Stimulated activated CD4-positive, alpha-beta T cell treated with anti-CD3 and anti-CD28 coated beads, TNF-alpha, amount 100 ng/mL, for 4 hours (primary cell): Measurements from ENCODE around the gene MEF2D.

ENCODE experiments used
- DNase-seq, 3 experiments: peaks; one replicate each; pipeline ENCODE4 v3.0.0-alpha.2; 2020; ENCODE audit warnings: low read depth in 3 of 3

Gene MEF2D

DNA sequence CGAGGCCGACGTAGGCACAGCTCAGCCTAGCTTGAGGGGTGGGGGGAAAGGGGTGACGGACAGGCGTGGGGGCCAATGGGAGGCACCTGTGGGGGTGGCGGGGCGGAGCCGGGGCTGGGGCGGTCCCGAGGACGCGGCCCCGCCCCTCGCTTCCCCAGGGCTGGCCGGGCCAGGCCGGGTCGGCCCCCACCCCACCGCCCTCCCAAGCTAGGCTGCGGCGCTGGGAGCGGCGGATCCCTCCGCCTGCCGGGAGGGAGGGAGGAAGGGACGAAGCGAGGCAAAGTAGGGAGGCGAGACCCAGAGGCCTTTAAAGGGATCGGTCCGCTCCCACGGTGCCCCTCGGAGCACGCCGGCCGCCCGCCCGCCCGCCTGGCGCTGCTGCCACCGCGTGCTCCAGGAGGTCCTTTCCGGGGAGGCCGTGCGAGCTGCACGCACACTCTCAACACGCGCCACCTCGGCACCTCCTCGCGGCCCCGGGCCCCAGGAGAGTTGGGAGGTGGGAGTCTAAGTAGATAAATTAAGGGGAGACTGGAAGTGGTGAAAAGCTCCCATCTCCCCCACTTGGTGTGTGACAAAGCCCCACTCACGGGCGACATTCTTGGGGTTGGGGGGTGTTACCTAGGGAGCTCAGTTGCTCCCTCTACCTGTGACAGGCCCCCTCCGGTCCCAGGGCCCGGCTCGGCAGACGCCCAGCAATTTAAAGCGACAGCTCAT, 375 bp upstream of the MEF2D start:
- peak; percentile 89 to 93 (median 91) for DNase-seq

DNA sequence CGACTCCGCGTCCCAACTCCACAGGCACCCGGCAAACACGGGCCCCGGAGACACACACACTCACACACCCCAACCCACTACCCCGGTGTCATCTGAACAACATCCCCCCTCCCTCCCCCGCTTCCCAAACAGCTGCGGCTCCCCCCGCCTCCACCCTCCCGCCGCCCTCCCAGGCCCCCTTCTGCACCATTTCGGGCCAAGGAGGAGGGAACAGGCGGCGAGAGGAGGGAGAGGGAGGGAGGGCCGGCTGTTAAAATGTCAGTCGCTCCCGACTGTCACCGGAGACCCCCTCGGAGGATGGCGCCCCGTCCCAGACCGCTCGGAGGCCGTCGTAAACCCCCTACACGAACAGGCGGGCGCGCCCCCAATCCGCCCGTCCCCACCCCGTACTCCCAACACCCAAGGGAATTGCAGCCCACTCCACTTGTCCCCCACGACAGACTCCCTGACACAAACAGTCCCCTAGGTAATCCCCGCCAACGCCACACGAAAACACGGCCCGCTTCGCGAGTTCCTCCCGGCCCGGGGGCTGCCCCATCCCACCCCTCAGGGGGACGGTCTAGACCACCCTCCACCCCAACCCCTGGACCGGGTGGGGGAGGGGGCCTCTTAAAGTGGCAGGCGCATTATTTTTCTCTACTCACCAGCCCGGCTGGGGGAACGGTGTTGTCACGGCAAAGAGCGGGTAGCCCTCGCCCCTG, 583 bp downstream of the MEF2D start:
- DNase-seq: peak in 1 of 3 experiments; percentile 22

DNA sequence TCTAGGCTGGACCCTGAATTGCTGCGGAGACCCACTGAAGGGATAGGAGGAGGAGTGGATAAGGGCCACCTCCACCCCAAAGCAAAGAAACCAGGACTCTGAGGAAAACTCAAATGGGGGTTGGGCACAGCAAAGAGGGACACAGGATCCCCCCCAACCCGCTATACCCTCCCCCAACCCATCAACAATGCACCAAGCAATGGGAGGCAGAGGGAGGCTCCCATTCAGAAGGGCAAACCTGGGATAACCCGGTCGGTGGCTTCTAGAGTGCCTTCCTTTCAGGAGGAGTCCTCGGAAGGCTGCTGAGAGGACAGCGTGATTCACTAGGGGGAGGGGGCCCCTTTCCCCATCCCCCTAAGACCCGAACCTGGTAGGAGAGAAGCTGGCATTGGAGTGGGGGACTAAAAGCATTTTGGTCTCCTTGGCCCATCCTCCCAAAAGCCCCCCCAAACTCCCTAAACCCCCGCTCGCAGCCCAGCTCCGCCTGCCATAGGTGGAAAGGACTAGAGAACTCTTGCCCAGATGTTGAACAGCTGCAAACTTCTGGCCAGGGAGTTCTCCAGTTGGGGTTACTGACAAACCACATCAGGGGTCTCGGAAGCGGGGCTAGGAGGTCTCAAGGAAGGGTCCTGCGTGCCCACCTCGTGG, 1.3 kb downstream of the MEF2D start:
- DNase-seq: no peak

DNA sequence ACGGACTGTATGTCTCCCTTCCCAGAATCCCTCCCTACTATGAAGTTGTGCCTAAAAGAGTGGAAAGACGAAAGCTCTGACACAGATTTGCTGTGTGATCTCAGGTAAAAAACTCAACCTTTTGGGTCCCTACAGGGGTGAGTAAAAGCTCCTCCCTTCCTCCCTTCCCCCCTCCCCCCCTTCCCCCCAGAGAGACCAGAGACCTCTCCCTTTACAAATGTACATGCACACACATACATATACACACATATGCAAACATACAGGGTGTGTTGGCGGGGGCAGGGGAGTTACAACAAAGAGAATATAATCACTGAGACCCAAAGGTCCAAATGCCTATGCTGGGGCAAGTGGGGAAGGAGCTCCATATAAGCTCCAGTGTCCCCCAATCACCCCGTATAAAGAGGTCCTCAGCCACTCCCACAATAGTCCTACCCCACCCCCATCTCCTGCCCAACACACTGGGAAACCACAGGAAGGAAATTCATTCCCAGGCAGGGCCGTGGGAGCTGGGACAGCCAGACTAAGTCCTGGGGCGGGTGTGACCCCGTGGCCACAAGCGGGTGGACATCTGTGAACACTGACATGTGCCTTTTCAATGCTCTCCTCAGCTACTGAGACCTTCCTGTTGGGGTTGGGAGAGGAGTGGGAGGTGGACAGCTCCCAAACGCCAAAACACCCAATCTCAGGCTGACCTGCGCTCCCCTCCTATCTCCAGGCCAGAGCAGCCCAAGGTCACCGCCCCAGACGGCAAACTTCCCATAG, 2.0 kb downstream of the MEF2D start:
- DNase-seq: no peak

DNA sequence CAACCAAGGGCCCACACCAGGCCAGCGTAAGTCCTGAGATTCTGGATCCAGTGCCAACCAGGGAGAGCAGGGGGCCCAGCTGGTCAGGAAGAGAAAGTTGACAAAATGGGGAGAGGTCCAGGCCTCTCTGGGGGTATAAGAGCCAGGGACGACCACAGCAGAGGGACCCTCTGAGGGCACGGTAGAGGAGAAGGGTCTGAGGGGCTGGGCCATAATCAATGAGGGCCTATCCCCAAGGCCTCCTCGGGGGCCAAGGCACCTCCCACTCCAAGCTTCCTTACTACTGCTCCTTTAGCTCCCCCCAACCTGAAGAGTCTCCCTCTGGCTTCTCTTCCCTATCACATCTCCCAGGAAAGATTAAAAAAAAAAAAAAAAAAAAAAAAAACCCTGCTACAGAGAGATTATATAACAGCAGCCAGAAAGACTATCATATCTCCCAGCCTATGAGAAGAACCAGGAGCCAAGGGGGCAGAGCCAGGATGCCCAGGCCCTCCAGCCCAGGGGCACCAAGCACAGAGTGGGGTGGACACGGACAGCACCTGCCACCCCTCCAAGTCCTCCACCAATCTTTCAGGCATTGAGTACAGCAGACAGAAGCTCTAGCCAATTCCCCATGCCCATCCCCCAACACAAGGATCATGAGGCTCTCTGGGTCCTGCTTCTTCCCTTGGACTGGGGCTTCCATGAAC, 2.7 kb downstream of the MEF2D start:
- no peak for DNase-seq

DNA sequence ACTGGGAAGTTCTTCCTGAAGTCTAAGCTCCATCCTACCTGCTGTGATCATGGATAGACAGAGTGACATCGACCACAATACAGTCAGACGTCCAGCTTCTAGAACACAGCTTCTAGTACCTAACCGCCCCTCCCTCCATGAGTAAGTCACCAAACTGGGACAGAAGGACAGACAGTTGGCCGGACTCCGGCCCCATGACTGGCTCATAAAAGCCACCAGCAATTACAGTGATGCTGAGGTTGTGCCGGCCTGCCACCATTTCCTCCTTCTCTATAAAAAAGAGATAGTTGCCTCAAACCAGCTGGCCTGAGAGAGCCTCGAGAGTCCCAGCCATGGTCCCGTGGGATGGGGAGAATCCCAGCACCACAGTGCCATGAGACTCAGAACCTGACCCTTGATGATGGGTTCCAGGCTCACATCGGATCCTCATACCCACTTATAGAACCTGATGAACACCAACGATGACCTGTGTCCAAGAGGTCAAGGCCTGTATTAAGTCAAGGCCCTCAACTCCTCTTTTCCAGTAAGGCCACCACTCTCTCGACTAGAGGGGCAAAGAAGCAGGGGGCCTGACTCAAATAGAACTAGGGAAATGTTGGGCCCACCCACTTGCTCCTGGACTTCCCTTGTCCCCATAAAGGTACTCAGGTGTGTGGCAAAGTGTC, 3.4 kb downstream of the MEF2D start:
- DNase-seq: no peak

DNA sequence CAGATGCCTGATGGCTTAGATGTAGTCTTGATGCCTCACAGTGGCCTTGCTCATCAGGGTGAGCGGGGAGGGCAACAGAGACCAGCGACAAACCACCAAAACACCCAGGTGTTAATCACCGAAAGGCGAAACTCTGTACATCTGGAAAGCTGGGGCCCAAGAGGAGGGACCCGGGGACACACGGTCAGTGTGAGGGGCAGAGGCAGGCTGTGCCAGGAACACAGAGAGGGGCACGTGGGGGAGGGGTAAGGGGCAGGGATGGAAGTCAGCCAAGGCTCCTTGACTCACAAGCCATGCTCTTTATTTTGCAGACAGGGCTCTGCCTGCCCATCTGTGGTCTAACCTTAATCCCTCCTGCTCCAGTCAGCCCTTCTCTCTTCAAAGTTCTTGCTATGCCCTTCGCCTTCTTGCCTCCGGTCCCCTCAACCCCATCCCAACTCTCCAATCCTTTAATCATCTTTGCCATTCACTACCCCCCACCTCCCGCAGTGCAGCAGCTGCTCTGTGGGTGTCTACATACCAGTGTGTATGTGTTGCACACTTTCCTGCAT, 4.3 kb downstream of the MEF2D start:
- no peak for DNase-seq

DNA sequence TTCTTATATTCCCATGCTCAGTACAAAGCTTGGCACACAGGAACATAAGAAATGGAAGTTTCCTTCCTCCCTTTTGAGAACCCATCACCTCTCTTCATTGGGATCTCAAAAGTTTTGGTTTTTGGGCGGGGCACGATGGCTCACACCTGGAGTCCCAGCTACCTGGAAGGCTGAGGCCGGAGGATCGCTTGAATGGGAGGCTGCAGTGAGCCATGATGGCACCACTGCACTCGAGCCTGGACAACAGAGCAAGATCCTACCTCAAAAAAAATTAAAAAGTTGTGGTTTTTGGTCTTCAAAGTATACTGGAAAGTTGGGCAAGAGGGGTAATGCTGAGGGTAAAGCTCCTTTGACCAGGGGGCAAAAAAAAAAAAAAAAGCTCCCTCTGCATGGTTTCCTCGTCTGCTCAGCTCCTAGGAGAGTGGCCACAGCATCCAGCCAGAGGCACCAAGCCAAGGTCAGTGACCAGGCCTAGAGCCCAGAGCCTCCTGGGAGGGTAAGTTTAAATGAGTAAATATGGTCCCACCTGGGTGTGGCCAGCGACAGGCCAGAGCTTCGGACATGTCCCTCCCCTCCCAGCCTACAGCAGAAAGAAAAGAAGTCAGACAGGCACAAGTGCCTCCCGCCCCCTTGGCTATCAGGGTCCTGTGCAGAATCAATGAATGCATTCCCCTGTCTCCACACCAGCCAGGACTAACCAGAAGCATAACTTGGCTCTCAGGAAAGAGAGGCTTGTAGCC, 5.0 kb downstream of the MEF2D start:
- no peak for DNase-seq

DNA sequence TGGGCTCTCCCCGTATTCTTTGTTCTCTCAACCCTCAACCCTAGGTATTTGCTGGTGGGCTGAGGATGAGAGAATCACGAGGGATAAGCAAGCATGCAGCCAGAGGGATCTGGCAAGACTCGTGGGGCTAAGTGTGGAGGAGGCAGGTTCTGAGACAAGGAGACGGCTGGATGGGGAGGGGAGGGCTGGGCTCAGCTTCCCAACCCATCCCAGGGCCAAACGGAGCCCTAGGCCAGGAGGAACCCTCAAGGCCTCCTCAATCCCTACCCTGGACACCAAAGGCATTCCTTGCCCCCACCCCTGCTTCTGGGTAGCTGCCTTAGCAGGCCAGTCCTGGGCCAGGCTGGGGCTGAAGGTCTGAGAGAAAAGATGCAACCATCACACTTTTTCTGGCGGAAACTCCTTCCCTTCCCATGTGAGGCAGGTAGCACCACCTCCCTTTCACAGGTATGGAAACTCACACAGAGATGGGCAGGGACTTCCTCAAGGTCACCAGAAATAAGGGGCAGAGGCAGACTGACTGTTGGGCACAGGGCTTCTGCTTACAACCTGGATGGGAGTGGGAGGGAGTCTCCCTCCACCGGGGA, 6.2 kb downstream of the MEF2D start:
- DNase-seq: no peak

DNA sequence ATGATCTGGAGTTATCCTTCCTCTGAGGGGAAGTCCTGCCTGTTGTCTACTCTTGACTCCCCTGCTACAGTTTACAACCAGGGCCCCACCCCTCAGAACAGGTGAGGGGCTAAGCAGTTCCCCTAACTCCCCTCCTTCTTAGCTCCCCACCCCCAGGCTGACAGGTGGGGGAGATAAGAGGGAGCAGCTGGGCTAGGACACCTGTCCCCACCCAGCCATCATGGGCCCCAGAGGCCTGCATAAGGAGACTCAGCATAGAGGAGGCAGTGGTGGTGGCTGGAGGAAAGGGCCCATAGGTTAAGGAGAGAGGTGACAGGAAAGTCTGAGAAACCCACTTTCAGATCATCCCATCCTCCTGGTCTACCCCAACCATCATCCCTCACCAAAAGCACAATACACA, 6.8 kb downstream of the MEF2D start:
- DNase-seq: no peak

DNA sequence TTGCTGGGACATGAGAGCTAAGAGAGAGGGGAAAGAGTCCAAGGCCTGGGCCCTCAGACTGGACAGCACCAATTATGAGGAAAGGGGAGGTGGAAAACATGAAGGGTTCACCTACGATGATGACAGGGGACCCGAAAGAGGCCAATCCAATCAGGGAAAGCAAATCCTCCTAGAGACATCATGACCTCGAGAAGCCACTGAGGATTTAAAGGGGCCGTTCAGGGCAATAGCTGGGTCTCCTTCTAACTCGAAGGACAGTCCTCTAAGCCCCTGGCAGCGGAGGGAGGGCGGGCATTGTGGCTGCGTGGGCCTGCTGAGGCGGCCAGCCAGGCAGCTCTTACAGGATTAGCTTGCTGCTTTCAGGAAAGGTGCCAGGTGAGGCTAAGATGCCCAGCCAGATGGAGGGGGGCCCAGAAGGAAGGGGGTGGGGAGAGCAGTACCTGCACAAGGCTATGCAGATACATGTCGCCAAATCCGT, 7.4 kb downstream of the MEF2D start:
- no peak for DNase-seq

DNA sequence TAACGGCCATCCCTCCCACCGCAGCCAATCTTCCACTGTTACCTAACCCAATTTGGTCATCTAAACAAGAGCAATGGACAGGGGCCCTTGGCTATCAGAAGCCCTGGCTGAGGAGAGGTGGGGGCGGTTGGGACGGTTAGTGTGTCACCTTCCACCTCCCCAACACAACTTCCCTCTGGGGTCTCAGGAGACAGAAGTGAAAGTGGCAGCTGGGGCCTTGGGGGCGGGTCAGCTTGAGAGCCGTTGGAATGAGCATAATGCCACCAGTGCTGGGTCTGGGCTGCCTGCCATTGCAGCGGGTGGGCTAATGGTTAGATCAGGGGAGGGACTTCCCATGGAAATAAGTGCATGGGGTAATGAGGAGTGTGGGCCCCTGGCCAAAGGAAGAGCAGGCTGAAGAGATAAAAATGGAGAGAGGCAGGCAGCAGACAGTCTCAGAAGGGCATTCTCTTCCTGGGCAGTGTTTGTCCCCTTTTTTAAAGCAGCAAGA, 7.9 kb downstream of the MEF2D start:
- no peak for DNase-seq

DNA sequence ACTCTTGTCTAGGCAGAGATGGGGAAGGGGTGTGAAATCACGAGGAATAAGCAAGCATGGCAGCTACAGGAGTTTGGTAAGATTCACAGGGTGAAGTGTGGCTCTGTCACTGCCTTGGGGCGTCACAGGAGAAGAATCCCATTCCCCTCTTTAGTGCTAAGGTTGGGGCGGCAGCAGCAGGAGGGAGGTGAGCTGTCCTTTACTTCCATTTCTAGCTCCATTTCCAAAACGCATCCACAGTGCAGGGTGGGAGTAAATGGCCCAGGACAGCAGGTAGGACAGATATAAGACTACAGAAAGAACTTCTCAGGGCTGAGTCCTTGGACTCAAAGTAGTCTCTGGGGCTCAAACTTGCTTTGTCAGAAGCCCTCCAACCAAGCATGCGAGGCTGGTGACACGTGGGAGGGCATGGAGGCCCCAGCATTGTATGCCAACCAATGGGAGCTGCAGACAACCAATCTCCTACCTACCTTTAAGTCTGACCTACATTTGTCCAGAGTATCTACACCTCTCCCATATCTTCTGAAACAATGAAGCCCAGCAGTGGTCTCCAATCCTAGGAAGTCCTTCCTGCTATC, 8.5 kb downstream of the MEF2D start:
- no peak for DNase-seq

DNA sequence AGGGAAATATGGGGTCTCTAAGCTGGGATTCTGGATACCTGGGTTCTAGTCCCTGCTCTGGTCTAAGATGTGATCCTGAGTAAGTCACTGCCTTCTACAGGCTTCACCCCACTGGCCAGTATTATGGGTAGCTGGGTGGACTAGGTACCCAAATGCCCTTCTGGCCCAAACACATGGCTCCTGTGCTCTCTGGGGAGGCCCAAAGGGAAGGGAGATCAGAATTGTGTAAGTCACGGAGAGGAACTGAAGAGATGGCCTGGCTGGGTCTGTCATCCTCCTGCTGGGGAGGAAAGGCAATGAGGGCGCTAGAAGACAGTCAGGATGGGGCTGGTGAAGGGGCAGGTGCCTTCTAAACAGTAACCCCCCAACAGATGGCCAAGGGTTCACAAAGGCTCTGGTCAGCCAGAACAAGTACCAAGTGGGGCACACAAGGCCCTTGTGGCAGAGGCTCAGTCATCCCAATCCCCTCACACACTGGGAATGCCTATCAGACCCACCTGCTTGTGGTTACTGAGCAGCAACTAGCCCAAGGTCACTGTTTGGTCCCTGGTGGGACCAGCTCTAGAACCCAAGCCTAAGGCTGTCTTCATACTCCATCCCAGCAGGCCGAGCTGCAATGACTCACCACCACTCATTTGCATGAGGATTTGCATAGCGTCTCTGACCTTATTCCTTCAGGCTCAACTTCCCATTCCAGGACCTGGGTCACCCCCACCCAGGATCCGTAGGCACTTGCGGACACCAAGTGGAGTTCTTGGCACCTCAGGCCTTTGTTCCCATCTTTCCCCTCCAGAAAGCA, 9.2 kb downstream of the MEF2D start:
- no peak for DNase-seq

DNA sequence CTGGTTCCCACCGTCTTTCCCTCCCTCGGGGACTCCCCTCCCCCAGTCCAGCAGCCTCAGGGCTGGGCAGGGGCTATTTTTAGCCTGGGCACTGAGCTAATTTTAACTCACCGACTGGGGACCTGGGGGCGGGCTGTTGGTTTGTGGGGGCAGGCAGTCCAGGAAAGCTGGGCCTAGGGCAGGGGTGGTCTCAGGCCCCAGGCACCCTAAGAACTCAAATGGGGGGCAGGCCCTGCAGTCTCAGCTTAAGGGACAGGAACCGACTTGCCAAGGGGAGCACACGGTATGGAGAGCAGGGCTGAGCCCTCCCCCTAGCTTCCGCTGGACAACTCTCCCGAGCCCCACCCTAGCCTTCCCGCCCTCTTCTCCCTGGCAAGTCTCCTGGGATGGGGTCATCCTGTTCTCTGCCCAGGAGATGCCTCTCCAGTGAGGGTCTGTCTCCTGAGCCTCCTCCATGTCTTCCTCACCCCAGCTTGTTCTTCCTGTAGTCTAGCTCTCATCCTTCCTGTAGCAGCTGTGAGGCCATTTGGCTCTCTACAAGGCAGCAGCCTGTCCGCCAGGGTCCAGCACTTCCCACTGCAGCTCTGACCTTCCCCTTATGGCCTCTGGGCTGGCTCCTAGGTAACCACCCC, 10.1 kb downstream of the MEF2D start:
- no peak for DNase-seq

DNA sequence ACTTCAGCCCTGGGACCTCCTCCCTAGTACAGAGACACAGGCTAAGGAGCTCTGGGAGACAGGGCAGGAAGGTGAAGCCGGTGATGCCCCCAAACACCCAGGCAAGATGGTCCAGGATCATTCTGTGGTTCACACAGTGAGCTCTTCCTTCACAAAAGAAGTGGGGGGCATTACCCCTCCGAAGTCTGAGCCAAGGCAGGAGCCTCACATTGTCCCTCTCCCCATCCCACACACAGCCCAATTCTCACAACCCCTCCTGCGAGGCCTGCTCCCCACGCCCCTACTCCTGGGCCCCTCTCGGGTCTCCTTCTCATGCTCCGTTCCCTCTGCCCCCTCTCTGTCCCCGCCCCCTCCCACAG, 10.7 kb downstream of the MEF2D start:
- DNase-seq: no peak

DNA sequence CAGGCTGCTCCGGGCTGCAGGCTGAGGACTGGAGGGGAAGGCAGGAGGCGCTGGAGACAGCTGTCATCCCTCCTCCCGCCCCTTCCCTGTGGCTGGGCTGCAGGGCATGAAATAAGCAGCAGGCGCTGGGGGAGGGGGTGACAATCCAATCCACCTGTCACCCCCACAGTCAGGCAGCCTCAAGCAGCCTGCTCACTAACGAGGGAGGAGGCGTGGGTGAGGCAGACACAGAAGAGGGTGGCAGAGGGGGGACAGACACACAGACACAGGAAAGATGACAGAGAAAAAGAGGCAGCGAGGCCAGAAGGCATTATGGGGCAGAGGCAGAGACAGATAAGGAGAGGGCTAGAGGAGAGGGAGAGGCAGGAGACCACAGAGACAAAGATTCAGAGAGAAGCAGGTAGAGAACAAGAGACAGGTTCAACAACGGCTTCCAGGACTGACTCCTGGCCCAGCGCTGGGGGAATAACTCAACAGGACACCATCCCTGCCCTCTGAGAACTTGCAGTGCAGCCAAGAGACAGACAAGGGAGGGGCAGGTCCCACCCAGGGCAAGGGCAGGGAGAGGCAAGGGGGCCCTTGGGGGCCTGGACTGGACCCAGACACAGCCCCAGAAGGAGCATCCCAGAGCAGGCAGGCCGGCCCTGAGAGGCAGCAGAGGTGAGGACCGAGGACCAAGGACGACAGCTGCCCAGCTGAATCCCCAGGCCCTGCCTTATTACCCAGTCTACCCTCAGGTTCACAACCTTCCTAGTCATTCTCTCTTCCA, 11.2 kb downstream of the MEF2D start:
- DNase-seq: peak in 2 of 3 experiments; percentile 52 to 56
